Heart left ventricle (tissue), 16 donors: ENCODE measurements around the gene SLC16A7. TPM values are rescaled to one million over a fixed set of nuclear protein-coding genes. Genes with fewer than 3 reads are reported as not detected.
"Not testable (repeated sequence)": the region's sequence is repeated elsewhere in the genome, so short reads cannot be mapped to it uniquely, and the experiment has no call there.

Source experiments
- ATAC-seq, 4 donors: fragments of 200-7000 bp; cut with Tn5 transposase; one replicate each; pipeline ENCODE4 v1.9.1; 2020 to 2022; ENCODE audit warnings: moderate library complexity in 4 of 4, mild to moderate bottlenecking in 3 of 4, moderate number of reproducible peaks in 1 of 4
- DNase-seq, 5 donors: peaks; one replicate each; pipeline ENCODE4 v3.0.0-alpha.2; 2020
- H3K27ac ChIP-seq, 12 donors: fragments of 200-600 bp; sonication (generic) in 4 of 12; one replicate each; pipeline versions ENCODE4 v1.5.0 to v1.8.0; 2016 to 2022; ENCODE audit warnings: mild to moderate bottlenecking in 2 of 12
- H3K27me3 ChIP-seq, 9 donors: fragments of 200-600 bp; sonication (generic) in 2 of 9; one replicate each; pipeline versions ENCODE4 v1.5.1 to v1.8.0; 2016 to 2022; ENCODE audit warnings: mild to moderate bottlenecking in 3 of 9
- H3K36me3 ChIP-seq, 9 donors: fragments of 200-600 bp; sonication (generic) in 2 of 9; one replicate each; pipeline versions ENCODE4 v1.5.0 to v1.8.0; 2018 to 2022; ENCODE audit warnings: mild to moderate bottlenecking in 2 of 9
- H3K4me1 ChIP-seq, 12 donors: fragments of 200-600 bp; sonication (generic) in 4 of 12; one replicate each; pipeline versions ENCODE4 v1.5.0 to v1.8.0; 2016 to 2022; ENCODE audit warnings: mild to moderate bottlenecking in 3 of 12
- H3K4me3 ChIP-seq, 12 donors: fragments of 200-600 bp; sonication (generic) in 4 of 12; one replicate each; pipeline versions ENCODE4 v1.5.0 to v1.8.0; 2017 to 2022; ENCODE audit warnings: mild to moderate bottlenecking in 9 of 12, moderate library complexity in 4 of 12
- H3K9me3 ChIP-seq, 12 donors: fragments of 200-600 bp; sonication (generic) in 4 of 12; one replicate each; pipeline versions ENCODE4 v1.5.0 to v1.8.0; 2016 to 2022; ENCODE audit warnings: mild to moderate bottlenecking in 1 of 12
- POLR2A ChIP-seq, 2 donors: fragments of 450-650 bp; IDR thresholded peaks; one replicate each; pipeline ENCODE4 v1.6.1; 2017; ENCODE audit warnings: antibody characterized with exemption in 2 of 2, mild to moderate bottlenecking in 2 of 2, moderate library complexity in 2 of 2
- WGBS, 4 donors: extraction: QIAGEN DNeasy Blood & Tissue Kit in 2 of 4; methylation state at CpG; one replicate each; pipeline versions ENCODE4 v1.1.5 to v1.1.7; 2013 to 2018; 5-methylcytosine and 5-hydroxymethylcytosine counted together
- intact Hi-C, 10 donors: fragments of 100-400 bp; cut with DNase I; formaldehyde crosslinking; loops; one replicate each; pipeline versions ENCODE4 v1.11.1 to v1.14.2; 2022
- polyA plus RNA-seq, 2 donors: library from polyadenylated mRNA; stranded (reverse); fragments of 200-250 nt; gene quantifications; one replicate each; pipeline ENCODE4 v1.2.3, GENCODE V29; 2013
- total RNA-seq, 9 donors: library from RNA; depleted of rRNA in 2 of 9; stranded (reverse); fragments of >200 nt in 2 of 9; fragmentation: NEBNext Ultra II Directional in 3 of 9; extraction: Animal tissue kit (Norgen Biotek cat#: 25700) in 3 of 9; gene quantifications; one replicate each; pipeline versions ENCODE4 v1.1.0 to v1.2.4, GENCODE V29; 2016 to 2023
- TF ChIP-seq, protein P1 (sequence below), 12 donors: fragments of 200-600 bp; sonication (generic) in 4 of 12; IDR thresholded peaks; one replicate each; pipeline versions ENCODE4 v1.5.0 to v1.8.0; 2018 to 2022; ENCODE audit warnings: antibody characterized with exemption in 12 of 12, mild to moderate bottlenecking in 5 of 12
- donor health status: ischemic (EF 13 %, LVEDD 7.1; RV severe dilation, severe dysfunction).
- donor health status: healthy with polysubstance abuse.
- donor health status: DM: no; HTN: yes; CAD: no.
- donor health status: DM: no; HTN: no; CAD: no.
- donor health status: ischemic (EF 25% LVEDD 6.9; RV normal size, moderate dysfunction).
- donor health status: ischemic (EF 25% LVEDD 5.7; RV mildly dilated, moderate dysfunction).
- donor health status: healthy.
- donor health status: DM: yes; HTN: yes; CAD: no.
- donor health status: ischemic (EF 35%, LVEDD 5.7; RV mildly dilated, moderate dysfunction).
- donor health status: nonischemic (EF 11% LVEDD 7.7; RV severe dilation, severe dysfunction).
- donor health status: DM: yes; HTN: yes; CAD: no.
- donor health status: PGD.
- donor health status: ischemic (EF 29% LVEDD 5.4; RV normal size, mild dysfunction).
- donor health status: nonischemic (EF 23%, LVEDD 6.1; RV moderate dilation, normal function).

Gene SLC16A7
- total and polyA plus RNA-seq, 11 donors, result 18.4 to 227 (median 121) TPM

DNA sequence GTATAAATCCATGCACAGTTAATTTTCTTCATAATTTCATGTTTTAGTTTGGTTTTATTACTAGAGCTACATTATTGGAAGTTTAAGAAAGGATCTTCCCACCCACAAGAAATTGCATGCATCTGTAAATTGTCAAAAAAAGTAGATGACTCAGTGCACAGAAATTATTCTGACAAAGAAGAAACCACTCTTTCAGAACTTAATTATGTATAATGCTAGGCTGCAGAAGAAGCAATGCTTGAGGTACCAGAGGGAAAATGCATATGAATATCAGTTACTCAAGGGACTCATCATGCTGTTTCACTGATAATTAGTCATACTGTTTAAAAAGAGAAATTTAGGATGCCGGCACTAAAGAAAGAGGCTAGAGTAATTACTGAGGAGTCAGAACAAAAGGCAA lies 147.0 kb downstream of the SLC16A7 start:
- WGBS, 4 donors, result 67 to 88% (median 73%) methylated on average over 1 of the region's 1 CpG
- Histone ChIP-seq H3K27me3 (no peaks in the 10 kb centered on the region), H3K9me3 (no peaks in the 10 kb centered on the region), H3K36me3 (no peaks in the 10 kb centered on the region), H3K4me1 (peaks cover 0 to 24% (median 2%) of the 10 kb centered on the region in 12 donors), H3K4me3 (no peak overlapping the region), H3K27ac (no peak overlapping the region)
- TF ChIP-seq POLR2A (IDR thresholded peaks at IDR 0.05), result no peak
- TF ChIP-seq, protein P1, sequence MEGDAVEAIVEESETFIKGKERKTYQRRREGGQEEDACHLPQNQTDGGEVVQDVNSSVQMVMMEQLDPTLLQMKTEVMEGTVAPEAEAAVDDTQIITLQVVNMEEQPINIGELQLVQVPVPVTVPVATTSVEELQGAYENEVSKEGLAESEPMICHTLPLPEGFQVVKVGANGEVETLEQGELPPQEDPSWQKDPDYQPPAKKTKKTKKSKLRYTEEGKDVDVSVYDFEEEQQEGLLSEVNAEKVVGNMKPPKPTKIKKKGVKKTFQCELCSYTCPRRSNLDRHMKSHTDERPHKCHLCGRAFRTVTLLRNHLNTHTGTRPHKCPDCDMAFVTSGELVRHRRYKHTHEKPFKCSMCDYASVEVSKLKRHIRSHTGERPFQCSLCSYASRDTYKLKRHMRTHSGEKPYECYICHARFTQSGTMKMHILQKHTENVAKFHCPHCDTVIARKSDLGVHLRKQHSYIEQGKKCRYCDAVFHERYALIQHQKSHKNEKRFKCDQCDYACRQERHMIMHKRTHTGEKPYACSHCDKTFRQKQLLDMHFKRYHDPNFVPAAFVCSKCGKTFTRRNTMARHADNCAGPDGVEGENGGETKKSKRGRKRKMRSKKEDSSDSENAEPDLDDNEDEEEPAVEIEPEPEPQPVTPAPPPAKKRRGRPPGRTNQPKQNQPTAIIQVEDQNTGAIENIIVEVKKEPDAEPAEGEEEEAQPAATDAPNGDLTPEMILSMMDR (IDR thresholded peaks at IDR 0.05), result no peak
- no peak for DNase-seq
- intact Hi-C loops, result no loop called here
- no peak for ATAC-seq

DNA sequence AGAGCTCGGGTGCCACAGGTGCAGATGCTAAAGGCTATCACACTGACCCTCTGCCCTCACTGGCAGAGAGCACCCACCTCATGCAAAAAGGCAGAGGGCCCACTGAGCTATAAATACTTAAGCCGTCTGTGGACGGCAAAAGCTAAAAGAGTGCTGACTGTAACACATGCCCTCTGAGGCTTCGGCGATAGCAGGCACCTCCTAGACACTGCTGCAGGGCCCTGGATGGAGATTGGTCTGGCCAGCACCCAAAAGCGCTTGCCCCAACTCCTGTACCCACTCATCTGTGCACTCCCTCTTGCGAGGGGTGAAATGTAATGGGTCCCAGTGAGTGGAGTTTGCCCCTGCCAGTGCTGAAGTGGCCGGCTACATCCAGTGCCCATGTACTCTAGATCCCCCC lies 148.7 kb downstream of the SLC16A7 start:
- Histone ChIP-seq H3K36me3 (no peaks in the 10 kb centered on the region), H3K4me1 (peaks cover 0 to 18% (median 0%) of the 10 kb centered on the region in 12 donors), H3K9me3 (no peaks in the 10 kb centered on the region), H3K27me3 (no peaks in the 10 kb centered on the region), H3K27ac (peak overlapping the region in 3 of 12 donors; percentile 10 to 39 (median 22)), H3K4me3 (no peak overlapping the region)
- TF ChIP-seq, protein P1 (IDR thresholded peaks at IDR 0.05), result no peak
- no peak for TF ChIP-seq POLR2A (IDR thresholded peaks at IDR 0.05)
- peak in 3 of 4 donors; percentile 66 to 93 (median 88) for ATAC-seq
- intact Hi-C loops, result no loop called here
- WGBS, 4 donors, result 64 to 77% (median 71%) methylated on average over 5 to 8 of the region's 8 CpGs
- DNase-seq, result peak in 1 of 5 donors; percentile 34

DNA sequence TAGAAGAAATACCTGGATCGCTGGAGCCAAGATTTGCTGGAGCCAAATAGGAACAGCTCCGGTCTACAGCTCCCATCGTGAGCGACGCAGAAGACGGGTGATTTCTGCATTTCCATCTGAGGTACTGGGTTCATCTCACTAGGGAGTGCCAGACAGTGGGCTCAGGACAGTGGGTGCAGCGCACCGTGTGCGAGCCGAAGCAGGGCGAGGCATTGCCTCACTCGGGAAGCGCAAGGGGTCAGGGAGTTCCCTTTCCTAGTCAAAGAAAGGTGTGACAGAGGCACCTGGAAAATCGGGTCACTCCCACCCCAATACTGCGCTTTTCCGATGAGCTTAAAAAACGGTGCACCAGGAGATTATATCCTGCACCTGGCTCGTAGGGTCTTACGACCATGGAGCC lies 155.3 kb downstream of the SLC16A7 start:
- intact Hi-C loops, H3K27me3 ChIP-seq, ATAC-seq, DNase-seq, H3K27ac ChIP-seq, H3K36me3 ChIP-seq, H3K4me1 ChIP-seq, H3K9me3 ChIP-seq, H3K4me3 ChIP-seq: not testable (repeated sequence)
- 92 to 98% (median 96%) methylated on average over 16 to 19 of the region's 19 CpGs for WGBS, 4 donors

DNA sequence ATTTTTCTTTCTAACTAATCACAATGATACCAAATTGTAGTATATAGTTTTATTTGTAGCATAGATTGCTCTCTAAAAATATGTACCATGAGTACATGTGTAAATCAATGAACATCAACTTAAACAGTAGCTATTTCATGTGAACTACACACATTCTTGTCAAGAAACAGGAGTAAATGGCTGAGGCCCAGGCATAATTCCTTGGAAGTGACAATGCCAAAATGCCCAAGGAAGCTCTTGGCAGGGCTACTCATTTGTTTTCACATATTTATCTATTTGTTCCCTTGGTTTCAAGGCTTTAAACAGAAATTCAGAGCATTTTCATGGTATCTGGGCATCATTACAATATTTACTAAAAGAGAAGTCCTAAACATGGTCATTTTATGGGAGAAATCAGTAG lies 165.7 kb downstream of the SLC16A7 start:
- peaks cover 0 to 3% (median 0%) of the 10 kb centered on the region in 12 donors for H3K4me1 ChIP-seq
- no peak for DNase-seq
- no peak overlapping the region for H3K4me3 ChIP-seq
- H3K27ac ChIP-seq, result peak overlapping the region in 1 of 12 donors; percentile 4
- no peaks in the 10 kb centered on the region for H3K9me3 ChIP-seq
- no peaks in the 10 kb centered on the region for H3K27me3 ChIP-seq
- intact Hi-C loops, result no loop called here
- no peak for ATAC-seq
- TF ChIP-seq POLR2A (IDR thresholded peaks at IDR 0.05), result no peak
- TF ChIP-seq, protein P1 (IDR thresholded peaks at IDR 0.05), result no peak
- H3K36me3 ChIP-seq, result no peaks in the 10 kb centered on the region

DNA sequence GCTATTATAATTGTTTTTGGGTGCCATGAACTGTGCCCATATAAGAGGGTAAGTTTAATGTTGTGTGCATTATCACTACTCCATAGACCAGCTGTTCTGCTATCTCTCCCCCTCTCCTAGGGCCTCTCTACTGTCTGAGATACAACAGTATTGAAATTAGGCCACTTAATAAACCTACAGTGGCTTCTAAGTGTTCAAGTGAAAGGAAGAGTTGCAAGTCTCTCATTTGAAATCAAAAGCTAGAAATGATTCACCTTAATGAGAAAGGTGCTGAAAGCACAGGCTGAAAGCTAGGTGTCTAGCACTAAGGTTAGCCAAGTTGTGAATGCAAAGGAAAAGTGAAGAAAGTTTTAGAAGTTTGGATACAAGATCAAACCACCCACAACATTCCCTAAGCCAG lies 168.0 kb downstream of the SLC16A7 start:
- DNase-seq (no peak), ATAC-seq (peak in 1 of 4 donors; percentile 16)
- H3K27ac ChIP-seq, result no peak overlapping the region
- H3K27me3 ChIP-seq, result no peaks in the 10 kb centered on the region
- no peaks in the 10 kb centered on the region for H3K36me3 ChIP-seq
- H3K9me3 ChIP-seq, result peaks cover 0 to 11% (median 2%) of the 10 kb centered on the region in 12 donors
- H3K4me3 ChIP-seq, result no peak overlapping the region
- peaks cover 0 to 3% (median 0%) of the 10 kb centered on the region in 12 donors for H3K4me1 ChIP-seq
- intact Hi-C loops, result no loop called here
- TF ChIP-seq POLR2A (IDR thresholded peaks at IDR 0.05), result no peak
